Stimulated activated CD4-positive, alpha-beta T cell treated with anti-CD3 and anti-CD28 coated beads, Interleukin-1b, Interleukin-23, amount 100 ng/mL, for 4 hours (primary cell): ENCODE data around the gene YBX2.
A peak's percentile ranks its signal among the peaks of the same experiment; 100 is the strongest.

Experiments
- DNase-seq, 2 donors: peaks; one replicate each; pipeline ENCODE4 v3.0.0-alpha.2; 2020; ENCODE audit warnings: low read depth in 2 of 2

Gene YBX2

GRCh38 chr17:7323731-7324437 lies 29.4 kb upstream of the YBX2 start:
- DNase-seq, result peak; percentile 56 to 63

GRCh38 chr17:7322520-7323194 lies 28.2 kb upstream of the YBX2 start:
- DNase-seq, result no peak

GRCh38 chr17:7321466-7321865 lies 27.0 kb upstream of the YBX2 start:
- DNase-seq, result no peak

GRCh38 chr17:7318121-7318860 lies 23.9 kb upstream of the YBX2 start:
- DNase-seq, result no peak

- no peak for DNase-seq
These were observed 22.8 kb upstream of the YBX2 start for GRCh38 chr17:7317161-7317803.

GRCh38 chr17:7315570-7316235 lies 21.3 kb upstream of the YBX2 start:
- no peak for DNase-seq

- peak; percentile 85 to 93 for DNase-seq
These were observed 20.5 kb upstream of the YBX2 start, which contains the start of gene GPS2 for GRCh38 chr17:7314719-7315569. Gene GPS2, minus strand, starts transcription at chr17:7315360. Its CDS starts 308 bp downstream, at chr17:7315052.

GRCh38 chr17:7313890-7314718 lies 19.7 kb upstream of the YBX2 start:
- no peak for DNase-seq

GRCh38 chr17:7313088-7313889 lies 18.9 kb upstream of the YBX2 start:
- DNase-seq, result no peak

GRCh38 chr17:7312432-7313087 lies 18.1 kb upstream of the YBX2 start:
- DNase-seq, result no peak

GRCh38 chr17:7311110-7311705 lies 16.8 kb upstream of the YBX2 start:
- no peak for DNase-seq

- no peak for DNase-seq
These were observed 15.2 kb upstream of the YBX2 start for GRCh38 chr17:7309628-7310027.

GRCh38 chr17:7308625-7309433 lies 14.4 kb upstream of the YBX2 start:
- DNase-seq, result peak; percentile 70 to 81

GRCh38 chr17:7307686-7308624 lies 13.5 kb upstream of the YBX2 start:
- peak in 1 of 2 donors; percentile 44 for DNase-seq

GRCh38 chr17:7306911-7307685 lies 12.7 kb upstream of the YBX2 start, which contains the start of gene EIF5A:
Gene EIF5A, plus strand, starts transcription at chr17:7307628. Its CDS starts 2,008 bp downstream, at chr17:7309636.
- DNase-seq, result peak; percentile 100
